Liver (tissue), 9 donors: ENCODE measurements around the gene CLIC3. TPM values are rescaled to one million over a fixed set of nuclear protein-coding genes. Genes with fewer than 3 reads are reported as not detected.

ENCODE experiments used
- DNase-seq: peaks from one replicate; pipeline ENCODE4 v3.0.0-alpha.2; 2017; ENCODE audit warnings: low spot score
- H3K27ac ChIP-seq, 2 donors: one replicate each; pipeline ENCODE4 v1.7.0; 2013; ENCODE audit warnings: inconsistent platforms in 2 of 2, low read length in 2 of 2, control low read depth in 1 of 2, low read depth in 1 of 2, mild to moderate bottlenecking in 1 of 2
- H3K27me3 ChIP-seq, 4 donors: one replicate each; pipeline versions ENCODE4 v1.6.1 to v1.7.0; 2013; ENCODE audit warnings: low read length in 3 of 4, inconsistent platforms in 1 of 4, mild to moderate bottlenecking in 1 of 4, moderate library complexity in 1 of 4; ENCODE audit not compliant: control insufficient read depth in 4 of 4, insufficient read depth in 4 of 4
- H3K36me3 ChIP-seq, 4 donors: one replicate each; pipeline versions ENCODE4 v1.6.1 to v1.7.0; 2013; ENCODE audit warnings: low read length in 3 of 4, mild to moderate bottlenecking in 3 of 4, low read depth in 1 of 4, moderate library complexity in 1 of 4; ENCODE audit not compliant: control insufficient read depth in 4 of 4, insufficient read depth in 3 of 4
- H3K4me1 ChIP-seq, 4 donors: one replicate each; pipeline versions ENCODE4 v1.6.1 to v1.7.0; 2013; ENCODE audit warnings: low read length in 3 of 4, mild to moderate bottlenecking in 3 of 4, moderate library complexity in 1 of 4; ENCODE audit not compliant: control insufficient read depth in 4 of 4, insufficient read depth in 4 of 4
- H3K4me3 ChIP-seq, 3 donors: one replicate each; pipeline versions ENCODE4 v1.6.1 to v1.7.0; 2013; ENCODE audit warnings: low read length in 3 of 3, control low read depth in 1 of 3, low read depth in 1 of 3, mild to moderate bottlenecking in 1 of 3
- H3K9ac ChIP-seq, 2 donors: one replicate each; pipeline ENCODE4 v1.7.0; 2013; ENCODE audit warnings: low read length in 2 of 2, mild to moderate bottlenecking in 2 of 2, moderate library complexity in 2 of 2, control low read depth in 1 of 2, low read depth in 1 of 2
- H3K9me3 ChIP-seq, 4 donors: one replicate each; pipeline versions ENCODE4 v1.6.1 to v1.7.0; 2013; ENCODE audit warnings: low read length in 3 of 4; ENCODE audit not compliant: control insufficient read depth in 4 of 4
- ATF3 ChIP-seq: IDR thresholded peaks from 2 replicates; pipeline ENCODE4 v1.6.1; 2016; ENCODE audit warnings: antibody characterized with exemption
- CTCF ChIP-seq: fragments of 150-350 bp; IDR thresholded peaks from 2 replicates; pipeline ENCODE4 v1.5.1; 2017; ENCODE audit warnings: improper control_type of control experiment, low read depth, low read length; ENCODE audit not compliant: missing input control
- FOXA1 ChIP-seq: IDR thresholded peaks from 2 replicates; pipeline ENCODE4 v1.6.1; 2016; ENCODE audit warnings: antibody characterized with exemption
- GABPA ChIP-seq, 2 donors: IDR thresholded peaks in 1 of 2; conservative IDR thresholded peaks in 1 of 2; 2 replicates each; pipeline ENCODE4 v1.6.1; 2016; ENCODE audit warnings: antibody characterized with exemption in 2 of 2, mild to moderate bottlenecking in 1 of 2, moderate library complexity in 1 of 2
- JUND ChIP-seq, 2 donors: IDR thresholded peaks; 2 replicates each; pipeline ENCODE4 v1.6.1; 2016; ENCODE audit warnings: antibody characterized with exemption in 2 of 2
- MAX ChIP-seq: IDR thresholded peaks from 2 replicates; pipeline ENCODE4 v1.6.1; 2016; ENCODE audit warnings: antibody characterized with exemption
- NR2F2 ChIP-seq: IDR thresholded peaks from 2 replicates; pipeline ENCODE4 v1.6.1; 2016; ENCODE audit warnings: antibody characterized with exemption
- RAD21 ChIP-seq, 2 donors: IDR thresholded peaks; 2 replicates each; pipeline ENCODE4 v1.6.1; 2016; ENCODE audit warnings: antibody characterized with exemption in 2 of 2, mild to moderate bottlenecking in 2 of 2
- REST ChIP-seq: IDR thresholded peaks from 2 replicates; pipeline ENCODE4 v1.6.1; 2016; ENCODE audit warnings: antibody characterized with exemption, mild to moderate bottlenecking
- RXRA ChIP-seq, 2 donors: IDR thresholded peaks; 2 replicates each; pipeline ENCODE4 v1.6.1; 2017 to 2018; ENCODE audit warnings: antibody characterized with exemption in 2 of 2, mild to moderate bottlenecking in 1 of 2
- TAF1 ChIP-seq: conservative IDR thresholded peaks from 2 replicates; pipeline ENCODE4 v1.6.1; 2016; ENCODE audit warnings: antibody characterized with exemption, mild to moderate bottlenecking
- YY1 ChIP-seq: IDR thresholded peaks from 2 replicates; pipeline ENCODE4 v1.6.1; 2016; ENCODE audit warnings: antibody characterized with exemption, mild to moderate bottlenecking
- ZBTB33 ChIP-seq: IDR thresholded peaks from 2 replicates; pipeline ENCODE4 v1.6.1; 2016; ENCODE audit warnings: antibody characterized with exemption
- WGBS: extraction: QIAGEN DNeasy Blood & Tissue Kit; methylation state at CpG from one replicate; pipeline ENCODE4 v1.1.7; 2013; 5-methylcytosine and 5-hydroxymethylcytosine counted together
- polyA plus RNA-seq, 2 donors: library from polyadenylated mRNA; stranded (reverse) in 1 of 2; unstranded in 1 of 2; fragments of 200-250 nt in 1 of 2; fragments of >200 nt in 1 of 2; fragmentation: Nextera tagmentation in 1 of 2; extraction: Ambion mirVana in 1 of 2; gene quantifications; one replicate each; pipeline versions ENCODE4 v1.2.1 to v1.2.3, GENCODE V29; 2013 to 2015
- total RNA-seq, 2 donors: library from RNA; depleted of rRNA; stranded (reverse); fragments of >200 nt; gene quantifications; one replicate each; pipeline ENCODE4 v1.2.3, GENCODE V29; 2014
- donor health status: healthy.
- donor health status: healthy.
- donor health status: healthy.
- donor health status: healthy.
- donor health status: healthy.

The CLIC3 gene
- total and polyA plus RNA-seq, 4 donors = 0.33 to 0.83 (median 0.40) TPM

GRCh38 chr9:136958898-136959850 is 37.2 kb downstream of the CLIC3 start (continued):
- TF ChIP-seq NR2F2 = no peak
- TF ChIP-seq ATF3 = no peak

GRCh38 chr9:136958473-136958872 is 37.9 kb downstream of the CLIC3 start:
- Histone ChIP-seq H3K27ac (no peak overlapping the region), H3K36me3 (no peaks in the 10 kb centered on the region), H3K27me3 (no peaks in the 10 kb centered on the region), H3K9ac (no peak overlapping the region), H3K4me3 (no peak overlapping the region), H3K4me1 (no peaks in the 10 kb centered on the region), H3K9me3 (no peaks in the 10 kb centered on the region)
- TF ChIP-seq JUND (IDR thresholded peaks at IDR 0.05) (no peak), FOXA1 (no peak), YY1 (no peak), NR2F2 (no peak), CTCF (no peak), RAD21 (IDR thresholded peaks at IDR 0.05) (no peak), ATF3 (no peak), TAF1 (no peak), MAX (no peak), GABPA (IDR thresholded peaks at IDR 0.05 in 1 of 2, conservative IDR thresholded peaks at IDR 0.05 in 1 of 2) (no peak), ZBTB33 (no peak), RXRA (IDR thresholded peaks at IDR 0.05) (no peak), REST (no peak)
- WGBS = 95% methylated on average over 7 of the region's 7 CpGs
- no peak for DNase-seq
